K562 (cell line): ENCODE data around the gene MEIOB. TPM values are rescaled to one million over a fixed set of nuclear protein-coding genes. Genes with fewer than 3 reads are reported as not detected.

ENCODE experiments used
- FOXP1 ChIP-seq: sonication (generic); formaldehyde crosslinking; IDR thresholded peaks from 2 replicates; pipeline ENCODE4 v1.8.0; 2022; ENCODE audit warnings: mild to moderate bottlenecking, missing genetic modification reagents
- GTF2B ChIP-seq: IDR thresholded peaks from 2 replicates; pipeline ENCODE4 v1.6.1; 2011; ENCODE audit not compliant: insufficient read length; ENCODE audit errors: extremely low read depth
- HNRNPH1 ChIP-seq: fragments of 200-400 bp; formaldehyde crosslinking; optimal IDR thresholded peaks from 2 replicates; pipeline ENCODE3; 2017; ENCODE audit warnings: low read depth, mild to moderate bottlenecking, low read length, moderate library complexity
- MLLT1 ChIP-seq, 2 experiments: fragments of 450-650 bp; IDR thresholded peaks; 2 replicates each; pipeline ENCODE4 v1.6.1; 2016
- TAL1 ChIP-seq: fragments of 450-650 bp; IDR thresholded peaks from 2 replicates; pipeline ENCODE4 v1.6.1; 2016; ENCODE audit warnings: mild to moderate bottlenecking
- TCFL5 ChIP-seq: fragments of 250-450 bp; sonication (Bioruptor Pico); conservative IDR thresholded peaks from 2 replicates; pipeline ENCODE4 v1.6.1; 2021; ENCODE audit warnings: mild to moderate bottlenecking, moderate library complexity, matching md5 sums
- THRAP3 ChIP-seq: fragments of 450-650 bp; IDR thresholded peaks from 2 replicates; pipeline ENCODE4 v1.6.1; 2016; ENCODE audit warnings: mild to moderate bottlenecking, inconsistent platforms, borderline replicate concordance
- ZFPM2 ChIP-seq: fragments of 250-450 bp; sonication (Bioruptor Pico); IDR thresholded peaks from 2 replicates; pipeline ENCODE4 v1.5.1; 2022; ENCODE audit warnings: mild to moderate bottlenecking
- ZNF316 ChIP-seq: fragments of 450-650 bp; IDR thresholded peaks from 2 replicates; pipeline ENCODE4 v1.6.1; 2016
- ZNF318 ChIP-seq, 2 experiments: fragments of 450-650 bp; IDR thresholded peaks; 2 replicates each; pipeline ENCODE4 v1.6.1; 2016; ENCODE audit warnings: mild to moderate bottlenecking in 2 of 2, borderline replicate concordance in 1 of 2, low read depth in 1 of 2, moderate library complexity in 1 of 2
- ZNF324 ChIP-seq: fragments of 250-450 bp; sonication (Bioruptor Pico); IDR thresholded peaks from 2 replicates; pipeline ENCODE4 v1.4.0; 2020; ENCODE audit warnings: mild to moderate bottlenecking
- ZNF592 ChIP-seq: fragments of 450-650 bp; IDR thresholded peaks from 2 replicates; pipeline ENCODE4 v1.6.1; 2017; ENCODE audit warnings: antibody characterized with exemption, mild to moderate bottlenecking
- polyA plus RNA-seq, 8 experiments: library from polyadenylated mRNA; depleted of rRNA in 4 of 8; stranded (reverse) in 5 of 8; unstranded in 3 of 8; fragments of >200 nt; fragmentation: Nextera tagmentation in 2 of 8; fragmentation: Illumina TruSeq in 1 of 8; extraction: Ambion mirVana in 2 of 8; extraction: Trizol in 1 of 8; gene quantifications; 2 replicates each; pipeline versions ENCODE4 v1.2.1 to v1.2.3, GENCODE V29; 2011 to 2014; ENCODE audit warnings: inconsistent platforms in 1 of 8, missing spikeins in 1 of 8
- total RNA-seq, 7 experiments: library from RNA; depleted of rRNA in 6 of 7; stranded (reverse); fragments of >200 nt in 6 of 7; fragmentation: Illumina TruSeq in 2 of 7; extraction: Trizol in 2 of 7; gene quantifications; 2 replicates each; pipeline versions ENCODE4 v1.2.1 to v1.2.3, GENCODE V29; 2011 to 2021; ENCODE audit warnings: low replicate concordance in 1 of 7
- TF ChIP-seq, protein P1 (sequence below): fragments of 250-450 bp; sonication (Bioruptor Pico); IDR thresholded peaks from 2 replicates; pipeline ENCODE4 v1.5.0; 2021

MEIOB gene
- total and polyA plus RNA-seq, 9 of the 15 experiments (the other 6 are each of a cell fraction or from before 2014, with no cell fraction given): 25.4 to 203 (median 97.6) TPM

DNA sequence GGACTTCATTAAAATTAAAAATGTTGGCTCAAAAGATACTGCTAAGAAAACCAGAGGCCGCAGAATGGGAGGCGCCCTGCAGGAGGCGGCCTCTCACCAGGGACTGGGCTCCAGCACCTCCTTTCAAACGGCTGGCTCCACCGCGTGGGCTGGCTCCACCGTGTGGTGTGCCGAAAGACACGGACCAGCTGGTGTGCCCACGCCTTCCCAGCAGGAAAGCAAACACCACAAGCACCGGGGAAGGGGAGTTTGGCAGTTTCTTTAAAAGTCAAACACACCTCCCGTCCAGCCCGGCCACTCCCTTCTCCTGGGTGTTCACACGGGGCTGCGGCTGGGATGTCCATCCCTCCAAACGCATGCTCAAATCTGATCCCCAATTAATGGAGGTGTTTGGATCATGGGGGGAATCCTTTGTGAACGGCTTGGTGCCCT, 59.2 kb downstream of the MEIOB start (continued):
- TF ChIP-seq ZNF318 (IDR thresholded peaks at IDR 0.05; ENCODE audit: borderline replicate concordance in 1 of 2, low read depth in 1 of 2): no peak
- TF ChIP-seq ZNF316: no peak
- no peak for TF ChIP-seq TCFL5
- TF ChIP-seq, protein P1, sequence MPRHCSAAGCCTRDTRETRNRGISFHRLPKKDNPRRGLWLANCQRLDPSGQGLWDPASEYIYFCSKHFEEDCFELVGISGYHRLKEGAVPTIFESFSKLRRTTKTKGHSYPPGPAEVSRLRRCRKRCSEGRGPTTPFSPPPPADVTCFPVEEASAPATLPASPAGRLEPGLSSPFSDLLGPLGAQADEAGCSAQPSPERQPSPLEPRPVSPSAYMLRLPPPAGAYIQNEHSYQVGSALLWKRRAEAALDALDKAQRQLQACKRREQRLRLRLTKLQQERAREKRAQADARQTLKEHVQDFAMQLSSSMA: no peak
- TF ChIP-seq GTF2B: no peak
- no peak for TF ChIP-seq THRAP3
- no peak for TF ChIP-seq TAL1
- no peak for TF ChIP-seq ZNF324 (CRISPR knock-in tag)
- TF ChIP-seq ZFPM2: no peak
- TF ChIP-seq MLLT1 (IDR thresholded peaks at IDR 0.05): no peak
- TF ChIP-seq FOXP1 (CRISPR knock-in tag): no peak
- 0 out of 2 replicates have a peak, but pooled peaks have one; percentile 31 for TF ChIP-seq ZNF592
- no peak for TF ChIP-seq HNRNPH1
